GM23338 (cell line): ENCODE measurements around the gene TENM4. TPM values are rescaled to one million over a fixed set of nuclear protein-coding genes. Genes with fewer than 3 reads are reported as not detected.

ENCODE experiments used
- ATAC-seq: fragments of 200-7000 bp; cut with Tn5 transposase; 3 replicates; pipeline ENCODE4 v1.9.1; 2020
- DNase-seq: peaks from one replicate; pipeline ENCODE4 v3.0.0-alpha.2; 2015; ENCODE audit warnings: low spot score
- H2AFZ ChIP-seq: fragments of 200-600 bp; sonication (generic); 2 replicates; pipeline ENCODE4 v1.8.0; 2016; ENCODE audit warnings: antibody characterized with exemption, mild to moderate bottlenecking, moderate library complexity
- H3F3A ChIP-seq: fragments of 200-600 bp; sonication (generic); replicated peaks from 2 replicates; pipeline ENCODE4 v1.8.0; 2017; ENCODE audit warnings: antibody characterized with exemption, mixed run types, low read depth
- H3K27ac ChIP-seq: fragments of 200-600 bp; sonication (generic); 2 replicates; pipeline ENCODE4 v1.6.1; 2016; ENCODE audit warnings: low read depth
- H3K27me3 ChIP-seq: fragments of 200-600 bp; sonication (generic); 2 replicates; pipeline ENCODE4 v1.8.0; 2016; ENCODE audit warnings: mild to moderate bottlenecking, mixed run types, moderate library complexity; ENCODE audit not compliant: insufficient read depth
- H3K36me3 ChIP-seq: fragments of 200-600 bp; sonication (generic); 2 replicates; pipeline ENCODE4 v1.8.0; 2016; ENCODE audit warnings: mild to moderate bottlenecking; ENCODE audit not compliant: insufficient read depth
- H3K4me1 ChIP-seq: fragments of 200-600 bp; sonication (generic); 2 replicates; pipeline ENCODE4 v1.8.0; 2016; ENCODE audit warnings: mild to moderate bottlenecking, moderate library complexity; ENCODE audit not compliant: insufficient read depth
- H3K4me2 ChIP-seq: fragments of 200-600 bp; sonication (generic); 2 replicates; pipeline ENCODE4 v1.7.1; 2017; ENCODE audit warnings: mixed run types
- H3K4me3 ChIP-seq: fragments of 200-600 bp; sonication (generic); 2 replicates; pipeline ENCODE4 v1.6.1; 2016; ENCODE audit warnings: mixed run types
- H3K79me2 ChIP-seq: fragments of 200-600 bp; sonication (generic); replicated peaks from 2 replicates; pipeline ENCODE4 v1.8.0; 2017; ENCODE audit warnings: mild to moderate bottlenecking; ENCODE audit not compliant: insufficient read depth
- H3K9me2 ChIP-seq: fragments of 200-600 bp; sonication (generic); 2 replicates; pipeline ENCODE4 v1.8.0; 2017; ENCODE audit not compliant: insufficient read depth
- H4K20me1 ChIP-seq: fragments of 200-600 bp; sonication (generic); replicated peaks from 2 replicates; pipeline ENCODE4 v1.8.0; 2017; ENCODE audit warnings: mild to moderate bottlenecking; ENCODE audit not compliant: insufficient read depth
- H3K27ac Mint-ChIP-seq: 2 replicates; pipeline ENCODE4 v1.8.0; 2020; ENCODE audit warnings: inconsistent platforms, mild to moderate bottlenecking, moderate library complexity, mixed read lengths
- H3K27me3 Mint-ChIP-seq: 3 replicates; pipeline ENCODE4 v1.8.0; 2022; ENCODE audit warnings: low read depth, mild to moderate bottlenecking, moderate library complexity, mixed read lengths, inconsistent platforms; ENCODE audit not compliant: insufficient read depth, poor library complexity
- H3K36me3 Mint-ChIP-seq: 3 replicates; pipeline ENCODE4 v1.8.0; 2021; ENCODE audit warnings: low read depth, mild to moderate bottlenecking, inconsistent platforms, moderate library complexity, mixed read lengths
- H3K4me1 Mint-ChIP-seq: 3 replicates; pipeline ENCODE4 v1.8.0; 2020; ENCODE audit warnings: mild to moderate bottlenecking, inconsistent platforms, mixed read lengths
- H3K4me3 Mint-ChIP-seq: 3 replicates; pipeline ENCODE4 v1.8.0; 2021; ENCODE audit warnings: moderate library complexity, mild to moderate bottlenecking, inconsistent platforms, mixed read lengths
- H3K9me3 Mint-ChIP-seq: 3 replicates; pipeline ENCODE4 v1.8.0; 2020; ENCODE audit warnings: moderate library complexity, mild to moderate bottlenecking, inconsistent platforms, mixed read lengths
- CREB1 ChIP-seq: fragments of 250-450 bp; sonication (Bioruptor Pico); IDR thresholded peaks from 2 replicates; pipeline ENCODE4 v1.5.0; 2020; ENCODE audit warnings: low read depth, mild to moderate bottlenecking, moderate library complexity
- EZH2 ChIP-seq: fragments of 200-600 bp; sonication (generic); IDR thresholded peaks from one replicate; pipeline ENCODE4 v1.8.0; 2017; ENCODE audit warnings: antibody characterized with exemption, mild to moderate bottlenecking, low read depth; ENCODE audit not compliant: unreplicated experiment
- EZH2phosphoT487 ChIP-seq: fragments of 200-600 bp; sonication (generic); IDR thresholded peaks from one replicate; pipeline ENCODE4 v1.8.1; 2018; ENCODE audit warnings: antibody characterized with exemption; ENCODE audit not compliant: unreplicated experiment
- NANOG ChIP-seq: IDR thresholded peaks from 2 replicates; pipeline ENCODE4 v1.6.1; 2016; ENCODE audit warnings: antibody characterized with exemption, borderline replicate concordance
- POLR2AphosphoS5 ChIP-seq: IDR thresholded peaks from 2 replicates; pipeline ENCODE4 v1.6.1; 2016; ENCODE audit warnings: antibody characterized with exemption, low read depth
- STAT1 ChIP-seq: IDR thresholded peaks from one replicate; pipeline ENCODE4 v1.6.1; 2016; ENCODE audit warnings: antibody characterized with exemption; ENCODE audit not compliant: unreplicated experiment
- ZNF114 ChIP-seq: fragments of 250-450 bp; sonication (Bioruptor Pico); IDR thresholded peaks from 2 replicates; pipeline ENCODE4 v1.5.0; 2020; ENCODE audit warnings: mild to moderate bottlenecking, moderate library complexity
- ZNF331 ChIP-seq: fragments of 250-450 bp; sonication (Bioruptor Pico); IDR thresholded peaks from 2 replicates; pipeline ENCODE4 v1.5.0; 2020; ENCODE audit warnings: low read depth, mild to moderate bottlenecking, moderate library complexity
- polyA plus RNA-seq: library from polyadenylated mRNA; unstranded; fragments of >200 nt; fragmentation: Nextera tagmentation; extraction: Ambion mirVana; gene quantifications from 2 replicates; pipeline ENCODE4 v1.2.1, GENCODE V29; 2016
- total RNA-seq: library from RNA; depleted of rRNA; stranded (reverse); fragments of >200 nt; shearing (Covaris generic); gene quantifications from 2 replicates; pipeline ENCODE4 v1.2.3, GENCODE V29; 2014
- TF ChIP-seq, protein P1 (sequence below): IDR thresholded peaks from 2 replicates; pipeline ENCODE4 v1.6.1; 2016; ENCODE audit warnings: antibody characterized with exemption
- TF ChIP-seq, protein P2 (sequence below), 2 experiments: fragments of 200-600 bp in 1 of 2; sonication (generic) in 1 of 2; conservative IDR thresholded peaks; 2 replicates each; pipeline versions ENCODE4 v1.5.1 to v1.6.1; 2016 to 2017; ENCODE audit warnings: antibody characterized with exemption in 2 of 2, low read depth in 2 of 2, mild to moderate bottlenecking in 2 of 2, moderate library complexity in 1 of 2
- TF ChIP-seq, protein P3 (sequence below): IDR thresholded peaks from one replicate; pipeline ENCODE4 v1.6.1; 2018; ENCODE audit warnings: antibody characterized with exemption; ENCODE audit not compliant: unreplicated experiment

Gene TENM4
- total and polyA plus RNA-seq, 2 experiments from 2014 or later, result 7.3 TPM

DNA sequence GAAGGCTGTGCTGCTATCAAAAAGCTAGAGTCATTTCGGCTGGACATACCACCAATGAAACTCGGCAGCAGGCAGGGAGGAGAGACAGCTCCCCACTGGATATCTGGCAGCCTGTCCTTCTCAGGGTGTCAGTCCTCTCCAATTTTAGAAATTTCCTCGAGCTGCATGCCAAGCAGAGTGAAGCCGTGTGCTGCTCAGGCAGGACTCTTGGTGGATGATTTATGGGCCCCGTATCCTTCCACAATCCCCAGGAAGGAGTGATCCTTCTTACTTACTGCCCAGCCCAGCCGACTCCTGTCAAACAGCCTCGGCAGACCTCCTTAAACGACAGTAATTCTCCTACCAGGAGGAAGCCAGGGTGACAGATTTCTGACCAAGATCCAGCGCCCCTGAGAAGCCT is 410.4 kb downstream of the TENM4 start (continued):
- TF ChIP-seq POLR2AphosphoS5, result no peak
- TF ChIP-seq, protein P1, sequence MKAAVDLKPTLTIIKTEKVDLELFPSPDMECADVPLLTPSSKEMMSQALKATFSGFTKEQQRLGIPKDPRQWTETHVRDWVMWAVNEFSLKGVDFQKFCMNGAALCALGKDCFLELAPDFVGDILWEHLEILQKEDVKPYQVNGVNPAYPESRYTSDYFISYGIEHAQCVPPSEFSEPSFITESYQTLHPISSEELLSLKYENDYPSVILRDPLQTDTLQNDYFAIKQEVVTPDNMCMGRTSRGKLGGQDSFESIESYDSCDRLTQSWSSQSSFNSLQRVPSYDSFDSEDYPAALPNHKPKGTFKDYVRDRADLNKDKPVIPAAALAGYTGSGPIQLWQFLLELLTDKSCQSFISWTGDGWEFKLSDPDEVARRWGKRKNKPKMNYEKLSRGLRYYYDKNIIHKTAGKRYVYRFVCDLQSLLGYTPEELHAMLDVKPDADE, result no peak
- no peak for TF ChIP-seq EZH2
- no peak for TF ChIP-seq STAT1
- no peak for TF ChIP-seq ZNF114 (CRISPR knock-in tag)

DNA sequence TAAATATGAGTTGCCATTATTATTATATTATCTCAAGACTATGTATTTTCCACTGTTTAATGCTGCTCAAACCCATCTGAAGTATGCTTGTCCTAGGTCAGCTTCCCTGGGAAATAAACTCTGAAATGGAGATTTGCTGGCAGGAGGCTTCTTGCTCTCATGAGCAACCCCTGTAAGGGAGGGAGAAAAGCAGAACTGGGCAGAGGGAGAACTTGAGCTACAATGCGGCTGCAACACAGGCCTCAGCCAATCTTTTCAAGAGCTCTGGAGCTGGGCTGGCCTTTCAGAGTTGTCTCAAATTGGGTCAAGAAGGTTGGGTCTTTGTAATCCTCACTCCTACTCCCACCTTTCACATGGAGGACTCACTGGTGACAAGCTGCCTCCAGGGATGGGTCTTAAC is 412.6 kb downstream of the TENM4 start:
- Histone ChIP-seq H3K36me3 (no peaks in the 10 kb centered on the region), H3K4me2 (no peak overlapping the region), H3F3A (no peaks in the 10 kb centered on the region), H4K20me1 (no peaks in the 10 kb centered on the region), H3K27me3 (no peaks in the 10 kb centered on the region), H2AFZ (no peak overlapping the region), H3K27ac (no peak overlapping the region), H3K4me1 (peaks cover 12% of the 10 kb centered on the region; the same call in 1 of the 2 replicates), H3K4me3 (no peak overlapping the region), H3K79me2 (no peaks in the 10 kb centered on the region), H3K9me2 (no peaks in the 10 kb centered on the region)
- H3K4me1 Mint-ChIP-seq, result peaks cover 8% of the 10 kb centered on the region
- DNase-seq (no peak), ATAC-seq (no peak)
- no peaks in the 10 kb centered on the region for H3K36me3 Mint-ChIP-seq
- H3K27me3 Mint-ChIP-seq, result no peaks in the 10 kb centered on the region
- no peak overlapping the region for H3K27ac Mint-ChIP-seq
- no peak overlapping the region for H3K4me3 Mint-ChIP-seq
- H3K9me3 Mint-ChIP-seq, result no peaks in the 10 kb centered on the region
- TF ChIP-seq NANOG, result no peak
- no peak for TF ChIP-seq EZH2
- no peak for TF ChIP-seq STAT1
- TF ChIP-seq, protein P2, sequence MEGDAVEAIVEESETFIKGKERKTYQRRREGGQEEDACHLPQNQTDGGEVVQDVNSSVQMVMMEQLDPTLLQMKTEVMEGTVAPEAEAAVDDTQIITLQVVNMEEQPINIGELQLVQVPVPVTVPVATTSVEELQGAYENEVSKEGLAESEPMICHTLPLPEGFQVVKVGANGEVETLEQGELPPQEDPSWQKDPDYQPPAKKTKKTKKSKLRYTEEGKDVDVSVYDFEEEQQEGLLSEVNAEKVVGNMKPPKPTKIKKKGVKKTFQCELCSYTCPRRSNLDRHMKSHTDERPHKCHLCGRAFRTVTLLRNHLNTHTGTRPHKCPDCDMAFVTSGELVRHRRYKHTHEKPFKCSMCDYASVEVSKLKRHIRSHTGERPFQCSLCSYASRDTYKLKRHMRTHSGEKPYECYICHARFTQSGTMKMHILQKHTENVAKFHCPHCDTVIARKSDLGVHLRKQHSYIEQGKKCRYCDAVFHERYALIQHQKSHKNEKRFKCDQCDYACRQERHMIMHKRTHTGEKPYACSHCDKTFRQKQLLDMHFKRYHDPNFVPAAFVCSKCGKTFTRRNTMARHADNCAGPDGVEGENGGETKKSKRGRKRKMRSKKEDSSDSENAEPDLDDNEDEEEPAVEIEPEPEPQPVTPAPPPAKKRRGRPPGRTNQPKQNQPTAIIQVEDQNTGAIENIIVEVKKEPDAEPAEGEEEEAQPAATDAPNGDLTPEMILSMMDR (conservative IDR thresholded peaks at IDR 0.05; ENCODE audit: low read depth in 2 of 2), result no peak
- no peak for TF ChIP-seq EZH2phosphoT487
- TF ChIP-seq ZNF331 (CRISPR knock-in tag), result no peak
- TF ChIP-seq, protein P3, sequence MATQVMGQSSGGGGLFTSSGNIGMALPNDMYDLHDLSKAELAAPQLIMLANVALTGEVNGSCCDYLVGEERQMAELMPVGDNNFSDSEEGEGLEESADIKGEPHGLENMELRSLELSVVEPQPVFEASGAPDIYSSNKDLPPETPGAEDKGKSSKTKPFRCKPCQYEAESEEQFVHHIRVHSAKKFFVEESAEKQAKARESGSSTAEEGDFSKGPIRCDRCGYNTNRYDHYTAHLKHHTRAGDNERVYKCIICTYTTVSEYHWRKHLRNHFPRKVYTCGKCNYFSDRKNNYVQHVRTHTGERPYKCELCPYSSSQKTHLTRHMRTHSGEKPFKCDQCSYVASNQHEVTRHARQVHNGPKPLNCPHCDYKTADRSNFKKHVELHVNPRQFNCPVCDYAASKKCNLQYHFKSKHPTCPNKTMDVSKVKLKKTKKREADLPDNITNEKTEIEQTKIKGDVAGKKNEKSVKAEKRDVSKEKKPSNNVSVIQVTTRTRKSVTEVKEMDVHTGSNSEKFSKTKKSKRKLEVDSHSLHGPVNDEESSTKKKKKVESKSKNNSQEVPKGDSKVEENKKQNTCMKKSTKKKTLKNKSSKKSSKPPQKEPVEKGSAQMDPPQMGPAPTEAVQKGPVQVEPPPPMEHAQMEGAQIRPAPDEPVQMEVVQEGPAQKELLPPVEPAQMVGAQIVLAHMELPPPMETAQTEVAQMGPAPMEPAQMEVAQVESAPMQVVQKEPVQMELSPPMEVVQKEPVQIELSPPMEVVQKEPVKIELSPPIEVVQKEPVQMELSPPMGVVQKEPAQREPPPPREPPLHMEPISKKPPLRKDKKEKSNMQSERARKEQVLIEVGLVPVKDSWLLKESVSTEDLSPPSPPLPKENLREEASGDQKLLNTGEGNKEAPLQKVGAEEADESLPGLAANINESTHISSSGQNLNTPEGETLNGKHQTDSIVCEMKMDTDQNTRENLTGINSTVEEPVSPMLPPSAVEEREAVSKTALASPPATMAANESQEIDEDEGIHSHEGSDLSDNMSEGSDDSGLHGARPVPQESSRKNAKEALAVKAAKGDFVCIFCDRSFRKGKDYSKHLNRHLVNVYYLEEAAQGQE, result no peak
- TF ChIP-seq, protein P1, result no peak
- TF ChIP-seq CREB1 (CRISPR knock-in tag), result no peak
- TF ChIP-seq ZNF114 (CRISPR knock-in tag), result no peak
